GM23248 (cell line): ENCODE results near the gene RAI1.

Experiments
- EZH2 ChIP-seq: fragments of 200-600 bp; sonication (generic); IDR thresholded peaks from 2 replicates; pipeline ENCODE4 v1.6.1; 2018; ENCODE audit warnings: antibody characterized with exemption, mild to moderate bottlenecking; ENCODE audit not compliant: insufficient read depth, poor library complexity, severe bottlenecking
- EZH2phosphoT487 ChIP-seq: fragments of 200-600 bp; sonication (generic); IDR thresholded peaks from 2 replicates; pipeline ENCODE4 v1.6.1; 2018; ENCODE audit warnings: antibody characterized with exemption, moderate library complexity, mild to moderate bottlenecking, low read depth; ENCODE audit not compliant: insufficient read depth

GRCh38 chr17:17822616-17823015 lies 141.4 kb downstream of the RAI1 start:
- TF ChIP-seq EZH2 = no peak
- TF ChIP-seq EZH2phosphoT487 = no peak
